IMR-90 (cell line): ENCODE results near the gene DIAPH2. TPM values are rescaled to one million over a fixed set of nuclear protein-coding genes. Genes with fewer than 3 reads are reported as not detected.

Experiments
- ATAC-seq: fragments of 200-7000 bp; cut with Tn5 transposase; 2 replicates; pipeline ENCODE4 v1.9.1; 2020; ENCODE audit warnings: low read depth, mild to moderate bottlenecking, moderate library complexity
- BruUV-seq: library from RNA; stranded (reverse); fragments of 400-500 nt; replicated peaks from 2 replicates; lab custom pipeline; 2021; lab: Mats Ljungman, UMichigan
- CTCF ChIA-PET: fragments of 300-600 bp; formaldehyde crosslinking; extraction: SDS; loops from one replicate; lab custom pipeline; 2021; ENCODE audit warnings: antibody characterized with exemption; lab: Yijun Ruan, JAX
- POLR2A ChIA-PET: fragments of 300-600 bp; sonication (Branson Sonifier 250); formaldehyde crosslinking; loops from one replicate; lab custom pipeline; 2022; ENCODE audit warnings: antibody characterized with exemption; ENCODE audit not compliant: unreplicated experiment; lab: Charles Lee
- DNase-seq: peaks from one replicate; pipeline ENCODE4 v3.0.0; 2013
- H2AFZ ChIP-seq: replicated peaks from 2 replicates; pipeline ENCODE3; 2013; ENCODE audit warnings: low read length, mild to moderate bottlenecking; ENCODE audit not compliant: poor library complexity
- H2AK5ac ChIP-seq: 2 replicates; pipeline ENCODE4 v1.6.1; 2013; ENCODE audit warnings: low read depth, low read length, inconsistent platforms
- H2AK9ac ChIP-seq: replicated peaks from 2 replicates; pipeline ENCODE3; 2013; ENCODE audit warnings: mild to moderate bottlenecking, low read depth, low read length, moderate library complexity; ENCODE audit not compliant: poor library complexity
- H2BK120ac ChIP-seq: 2 replicates; pipeline ENCODE4 v1.6.1; 2013; ENCODE audit warnings: low read depth, low read length, inconsistent platforms
- H2BK15ac ChIP-seq: 3 replicates; pipeline ENCODE4 v1.6.1; 2013; ENCODE audit warnings: low read depth, low read length, inconsistent platforms
- H2BK20ac ChIP-seq: 2 replicates; pipeline ENCODE4 v1.6.1; 2013; ENCODE audit warnings: low read depth, mild to moderate bottlenecking, inconsistent platforms, low read length, moderate library complexity
- H2BK5ac ChIP-seq: 2 replicates; pipeline ENCODE4 v1.6.1; 2013; ENCODE audit warnings: mild to moderate bottlenecking, low read depth, low read length, inconsistent platforms; ENCODE audit not compliant: poor library complexity, severe bottlenecking
- H3K14ac ChIP-seq: replicated peaks from 2 replicates; pipeline ENCODE4 v1.6.1; 2013; ENCODE audit warnings: low read depth, low read length, inconsistent platforms
- H3K18ac ChIP-seq: 2 replicates; pipeline ENCODE4 v1.6.1; 2013; ENCODE audit warnings: low read depth, low read length, control low read depth
- H3K23ac ChIP-seq: 2 replicates; pipeline ENCODE4 v1.6.1; 2013; ENCODE audit warnings: low read depth, low read length, inconsistent platforms
- H3K27ac ChIP-seq: 2 replicates; pipeline ENCODE4 v1.5.1; 2013; ENCODE audit warnings: mild to moderate bottlenecking, control low read depth, low read length; ENCODE audit not compliant: insufficient read depth
- H3K27me3 ChIP-seq: 2 replicates; pipeline ENCODE4 v1.6.1; 2013; ENCODE audit warnings: low read length; ENCODE audit not compliant: control insufficient read depth, insufficient read depth
- H3K36me3 ChIP-seq: 2 replicates; pipeline ENCODE4 v1.6.1; 2013; ENCODE audit warnings: low read length, mixed read lengths; ENCODE audit not compliant: control insufficient read depth, insufficient read depth
- H3K4ac ChIP-seq: 2 replicates; pipeline ENCODE4 v1.6.1; 2013; ENCODE audit warnings: low read depth, low read length, inconsistent platforms
- H3K4me1 ChIP-seq: 2 replicates; pipeline ENCODE4 v1.6.1; 2013; ENCODE audit warnings: low read length, mixed read lengths; ENCODE audit not compliant: control insufficient read depth, insufficient read depth
- H3K4me2 ChIP-seq: 2 replicates; pipeline ENCODE4 v1.6.1; 2013; ENCODE audit warnings: low read depth, mild to moderate bottlenecking, control low read depth, low read length, moderate library complexity
- H3K4me3 ChIP-seq: 2 replicates; pipeline ENCODE4 v1.5.1; 2013; ENCODE audit warnings: low read depth, mild to moderate bottlenecking, control low read depth, low read length, moderate library complexity; ENCODE audit not compliant: insufficient read depth
- H3K56ac ChIP-seq: 2 replicates; pipeline ENCODE4 v1.6.1; 2013; ENCODE audit warnings: low read length, inconsistent platforms; ENCODE audit not compliant: insufficient read depth; ENCODE audit errors: extremely low read depth
- H3K79me1 ChIP-seq, 2 experiments: 2 replicates each; pipeline ENCODE4 v1.6.1; 2013; ENCODE audit warnings: low read length in 2 of 2, inconsistent platforms in 1 of 2, low read depth in 1 of 2
- H3K9ac ChIP-seq: 2 replicates; pipeline ENCODE4 v1.6.1; 2013; ENCODE audit warnings: low read depth, low read length, control low read depth
- H3K9me1 ChIP-seq: 2 replicates; pipeline ENCODE4 v1.6.1; 2013; ENCODE audit warnings: low read length, inconsistent platforms; ENCODE audit not compliant: insufficient read depth
- H3K9me3 ChIP-seq: 2 replicates; pipeline ENCODE4 v1.6.1; 2013; ENCODE audit warnings: low read length; ENCODE audit not compliant: control insufficient read depth, insufficient read depth
- H4K20me1 ChIP-seq: 2 replicates; pipeline ENCODE4 v1.6.1; 2013; ENCODE audit warnings: low read length, inconsistent platforms; ENCODE audit not compliant: insufficient read depth
- H4K5ac ChIP-seq: 2 replicates; pipeline ENCODE4 v1.6.1; 2013; ENCODE audit warnings: mild to moderate bottlenecking, low read depth, low read length, control low read depth
- H4K8ac ChIP-seq, 2 experiments: 2 replicates each; pipeline ENCODE4 v1.6.1; 2013; ENCODE audit warnings: low read depth in 2 of 2, low read length in 2 of 2, control low read depth in 1 of 2, inconsistent platforms in 1 of 2
- H4K91ac ChIP-seq: 2 replicates; pipeline ENCODE4 v1.6.1; 2013; ENCODE audit warnings: low read depth, low read length, inconsistent platforms; ENCODE audit not compliant: insufficient read depth
- BHLHE40 ChIP-seq: fragments of 150-350 bp; IDR thresholded peaks from 2 replicates; pipeline ENCODE4 v1.6.1; 2016; ENCODE audit warnings: mild to moderate bottlenecking, low read depth, low read length
- CEBPB ChIP-seq: IDR thresholded peaks from 2 replicates; pipeline ENCODE4 v1.6.1; 2012; ENCODE audit warnings: low read depth, low read length, improper control_type of control experiment
- CHD1 ChIP-seq: IDR thresholded peaks from 2 replicates; pipeline ENCODE4 v1.6.1; 2012; ENCODE audit warnings: low read depth, low read length, improper control_type of control experiment
- ELK1 ChIP-seq: fragments of 150-350 bp; IDR thresholded peaks from 2 replicates; pipeline ENCODE4 v1.6.1; 2016; ENCODE audit warnings: low read depth, mild to moderate bottlenecking, low read length, moderate library complexity, borderline replicate concordance
- FOS ChIP-seq: fragments of 150-350 bp; IDR thresholded peaks from 2 replicates; pipeline ENCODE4 v1.6.1; 2016; ENCODE audit warnings: low read depth, low read length
- MAFK ChIP-seq: IDR thresholded peaks from 2 replicates; pipeline ENCODE4 v1.6.1; 2012; ENCODE audit warnings: low read depth, low read length, improper control_type of control experiment
- MAZ ChIP-seq: IDR thresholded peaks from 2 replicates; pipeline ENCODE4 v1.6.1; 2012; ENCODE audit warnings: low read depth, mild to moderate bottlenecking, low read length, improper control_type of control experiment, moderate library complexity, borderline replicate concordance
- MXI1 ChIP-seq: IDR thresholded peaks from 2 replicates; pipeline ENCODE4 v1.6.1; 2012; ENCODE audit warnings: low read depth, mild to moderate bottlenecking, low read length, moderate library complexity, borderline replicate concordance
- NFE2L2 ChIP-seq: fragments of 150-350 bp; IDR thresholded peaks from 2 replicates; pipeline ENCODE4 v1.6.1; 2016; ENCODE audit warnings: low read depth, mild to moderate bottlenecking, low read length
- POLR2A ChIP-seq: IDR thresholded peaks from 2 replicates; pipeline ENCODE4 v1.6.1; 2012; ENCODE audit warnings: mild to moderate bottlenecking, low read depth, low read length
- RAD21 ChIP-seq: IDR thresholded peaks from 2 replicates; pipeline ENCODE4 v1.6.1; 2012; ENCODE audit warnings: low read length, improper control_type of control experiment
- RCOR1 ChIP-seq: IDR thresholded peaks from 2 replicates; pipeline ENCODE4 v1.6.1; 2012; ENCODE audit warnings: mild to moderate bottlenecking, low read length, improper control_type of control experiment; ENCODE audit not compliant: insufficient replicate concordance
- RFX5 ChIP-seq: IDR thresholded peaks from 2 replicates; pipeline ENCODE4 v1.8.0; 2012; ENCODE audit warnings: low read depth, mild to moderate bottlenecking, low read length, moderate library complexity
- USF2 ChIP-seq: fragments of 150-350 bp; IDR thresholded peaks from 2 replicates; pipeline ENCODE4 v1.6.1; 2017; ENCODE audit warnings: mild to moderate bottlenecking, antibody characterized with exemption, low read length, low read depth
- WGBS, 2 experiments: methylation state at CpG; one replicate each; pipeline versions ENCODE4 v1.1.5 to v1.1.7; 2013; ENCODE audit warnings: missing lambda C conversion rate in 2 of 2; ENCODE audit not compliant: insufficient read length in 1 of 2; ENCODE audit errors: extremely low coverage in 2 of 2; 5-methylcytosine and 5-hydroxymethylcytosine counted together
- dilution Hi-C: fragments of 300-500 bp; cut with HindIII; formaldehyde crosslinking; loops from one replicate; pipeline ENCODE4 v1.14.3; 2018; ENCODE audit warnings: low sequenced_read_pairs; ENCODE audit not compliant: unreplicated experiment
- in situ Hi-C: fragments of 300-500 bp; cut with MboI; formaldehyde crosslinking; loops from 3 replicates; pipeline ENCODE4 v1.14.3; 2019; ENCODE audit warnings: low sequenced_read_pairs, inconsistent platforms, mixed read lengths
- intact Hi-C: fragments of 100-400 bp; cut with micrococcal nuclease; formaldehyde crosslinking; loops from 2 replicates; pipeline ENCODE4 v1.10.0; 2022
- polyA plus RNA-seq, 3 experiments: library from polyadenylated mRNA; depleted of rRNA; stranded (reverse); fragments of >200 nt; gene quantifications; 2 replicates each; pipeline ENCODE4 v1.2.3, GENCODE V29; 2012; ENCODE audit warnings: low replicate concordance in 1 of 3
- total RNA-seq: library from RNA; depleted of rRNA; stranded (reverse); fragments of >200 nt; gene quantifications from 2 replicates; pipeline ENCODE4 v1.2.3, GENCODE V29; 2012
- TF ChIP-seq, protein P1 (sequence below): conservative IDR thresholded peaks from 2 replicates; pipeline ENCODE4 v1.5.1; 2012; ENCODE audit warnings: mild to moderate bottlenecking, low read depth, low read length, improper control_type of control experiment

Gene DIAPH2
- total and polyA plus RNA-seq, 2 of the 4 experiments (the other 2 are of a cell fraction), result 3.6 to 19.9 TPM

DNA sequence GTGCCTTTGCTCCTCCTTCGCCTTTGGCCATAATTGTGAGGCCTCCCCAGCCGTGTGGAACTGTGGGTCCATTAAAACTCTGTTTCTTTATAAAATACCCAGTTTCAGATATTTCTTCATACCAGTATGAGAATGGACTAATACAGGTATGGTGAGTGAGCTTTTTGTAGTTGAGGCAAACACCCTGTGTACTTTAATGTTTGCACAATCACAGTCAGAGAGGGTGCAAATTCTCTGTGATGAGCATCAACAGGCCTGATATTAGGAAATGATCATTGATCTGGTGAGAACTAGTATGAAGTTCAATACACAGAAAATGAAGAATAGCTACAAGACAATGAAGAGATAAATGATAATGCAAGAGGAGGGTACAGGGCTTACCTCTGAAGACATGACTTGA, 943.7 kb downstream of the DIAPH2 start:
- CTCF ChIA-PET, result no interaction called here
- intact Hi-C loops, result no loop called here

More for the DNA sequence above, 943.7 kb downstream of the DIAPH2 start:
- Histone ChIP-seq H3K27me3 (peaks cover 1% of the 10 kb centered on the region), H3K14ac (no peak overlapping the region), H2BK120ac (no peak overlapping the region), H3K9me1 (no peaks in the 10 kb centered on the region), H3K4me1 (no peaks in the 10 kb centered on the region), H4K91ac (no peak overlapping the region), H3K36me3 (no peaks in the 10 kb centered on the region), H3K18ac (no peak overlapping the region), H4K8ac (no peak overlapping the region), H3K56ac (no peak overlapping the region), H4K5ac (no peak overlapping the region), H3K9me3 (no peaks in the 10 kb centered on the region), H2BK20ac (no peak overlapping the region), H2BK5ac (no peak overlapping the region), H2AK5ac (no peak overlapping the region), H3K27ac (no peak overlapping the region), H2AK9ac (no peak overlapping the region), H3K9ac (no peak overlapping the region), H3K23ac (no peak overlapping the region), H3K4ac (no peak overlapping the region), H4K20me1 (no peaks in the 10 kb centered on the region), H3K79me1 (no peaks in the 10 kb centered on the region), H2AFZ (no peak overlapping the region), H3K4me3 (no peak overlapping the region), H2BK15ac (no peak overlapping the region), H3K4me2 (no peak overlapping the region)
- in situ Hi-C loops, result no loop called here
- no CpG with 5 or more reads among the region's 2 CpGs for WGBS, 2 experiments
- ATAC-seq (no peak), DNase-seq (no peak)
- dilution Hi-C loops, result no loop called here
- TF ChIP-seq MAZ, result no peak
- no peak for TF ChIP-seq NFE2L2
- TF ChIP-seq RFX5, result no peak
- no peak for TF ChIP-seq RCOR1
- TF ChIP-seq, protein P1, sequence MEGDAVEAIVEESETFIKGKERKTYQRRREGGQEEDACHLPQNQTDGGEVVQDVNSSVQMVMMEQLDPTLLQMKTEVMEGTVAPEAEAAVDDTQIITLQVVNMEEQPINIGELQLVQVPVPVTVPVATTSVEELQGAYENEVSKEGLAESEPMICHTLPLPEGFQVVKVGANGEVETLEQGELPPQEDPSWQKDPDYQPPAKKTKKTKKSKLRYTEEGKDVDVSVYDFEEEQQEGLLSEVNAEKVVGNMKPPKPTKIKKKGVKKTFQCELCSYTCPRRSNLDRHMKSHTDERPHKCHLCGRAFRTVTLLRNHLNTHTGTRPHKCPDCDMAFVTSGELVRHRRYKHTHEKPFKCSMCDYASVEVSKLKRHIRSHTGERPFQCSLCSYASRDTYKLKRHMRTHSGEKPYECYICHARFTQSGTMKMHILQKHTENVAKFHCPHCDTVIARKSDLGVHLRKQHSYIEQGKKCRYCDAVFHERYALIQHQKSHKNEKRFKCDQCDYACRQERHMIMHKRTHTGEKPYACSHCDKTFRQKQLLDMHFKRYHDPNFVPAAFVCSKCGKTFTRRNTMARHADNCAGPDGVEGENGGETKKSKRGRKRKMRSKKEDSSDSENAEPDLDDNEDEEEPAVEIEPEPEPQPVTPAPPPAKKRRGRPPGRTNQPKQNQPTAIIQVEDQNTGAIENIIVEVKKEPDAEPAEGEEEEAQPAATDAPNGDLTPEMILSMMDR, result no peak
- TF ChIP-seq ELK1, result no peak
- no peak for TF ChIP-seq BHLHE40
- no peak for TF ChIP-seq MXI1
- TF ChIP-seq RAD21, result no peak
- TF ChIP-seq USF2, result no peak
- TF ChIP-seq CHD1, result no peak
- no peak for TF ChIP-seq CEBPB
- TF ChIP-seq MAFK, result no peak
- no peak for TF ChIP-seq POLR2A
- no peak for TF ChIP-seq FOS
- BruUV-seq, result no TSS peak
- POLR2A ChIA-PET, result no interaction called here
